PC-9 (cell line): ENCODE data around the gene TANGO6. TPM values are rescaled to one million over a fixed set of nuclear protein-coding genes. Genes with fewer than 3 reads are reported as not detected.

Experiments used
- BruUV-seq: library from RNA; stranded (reverse); fragments of 400-500 nt; replicated peaks from 2 replicates; lab custom pipeline; 2021; lab: Mats Ljungman, UMichigan
- CTCF ChIA-PET: fragments of 300-600 bp; sonication (Branson Sonifier 250); formaldehyde crosslinking; loops from one replicate; lab custom pipeline; 2022; ENCODE audit warnings: antibody characterized with exemption; lab: Charles Lee
- POLR2A ChIA-PET: fragments of 300-600 bp; sonication (Branson Sonifier 250); formaldehyde crosslinking; loops from one replicate; lab custom pipeline; 2022; ENCODE audit warnings: antibody characterized with exemption; ENCODE audit not compliant: unreplicated experiment; lab: Charles Lee
- DNase-seq, 2 experiments: peaks; one replicate each; pipeline versions ENCODE4 v3.0.0 to v3.0.0-alpha.2; 2015 to 2022; ENCODE audit warnings: mixed read lengths in 1 of 2
- H2AFZ ChIP-seq: fragments of 200-600 bp; sonication (generic); 2 replicates; pipeline ENCODE4 v1.8.1; 2017; ENCODE audit warnings: antibody characterized with exemption
- H3F3A ChIP-seq: fragments of 200-600 bp; sonication (generic); 2 replicates; pipeline ENCODE4 v1.8.1; 2017; ENCODE audit warnings: antibody characterized with exemption, mild to moderate bottlenecking, low read depth; ENCODE audit not compliant: insufficient read depth
- H3K27ac ChIP-seq: fragments of 200-600 bp; sonication (generic); 2 replicates; pipeline ENCODE4 v1.6.1; 2016; ENCODE audit warnings: mixed run types
- H3K27me3 ChIP-seq: fragments of 200-600 bp; sonication (generic); 2 replicates; pipeline ENCODE4 v1.6.1; 2016; ENCODE audit warnings: low read depth, mixed run types; ENCODE audit not compliant: insufficient read depth
- H3K36me3 ChIP-seq: fragments of 200-600 bp; sonication (generic); 2 replicates; pipeline ENCODE4 v1.6.1; 2016; ENCODE audit warnings: low read depth, mixed run types
- H3K4me1 ChIP-seq: fragments of 200-600 bp; sonication (generic); replicated peaks from 2 replicates; pipeline ENCODE4 v1.6.1; 2016; ENCODE audit warnings: mixed run types; ENCODE audit not compliant: insufficient read depth
- H3K4me2 ChIP-seq: fragments of 200-600 bp; sonication (generic); 2 replicates; pipeline ENCODE4 v1.6.1; 2017; ENCODE audit warnings: mixed run types
- H3K4me3 ChIP-seq: fragments of 200-600 bp; sonication (generic); 2 replicates; pipeline ENCODE4 v1.6.1; 2016; ENCODE audit warnings: mixed run types
- H3K79me2 ChIP-seq: fragments of 200-600 bp; sonication (generic); 2 replicates; pipeline ENCODE4 v1.6.1; 2017; ENCODE audit warnings: low read depth, mixed run types
- H3K9me2 ChIP-seq: fragments of 200-600 bp; sonication (generic); 2 replicates; pipeline ENCODE4 v1.8.1; 2017; ENCODE audit warnings: mild to moderate bottlenecking; ENCODE audit not compliant: insufficient read depth
- H3K9me3 ChIP-seq: fragments of 200-600 bp; sonication (generic); 2 replicates; pipeline ENCODE4 v1.8.1; 2016; ENCODE audit warnings: low read depth; ENCODE audit not compliant: insufficient read depth
- H4K20me1 ChIP-seq: fragments of 200-600 bp; sonication (generic); 2 replicates; pipeline ENCODE4 v1.8.1; 2017; ENCODE audit not compliant: insufficient read depth
- CTCF ChIP-seq: fragments of 200-600 bp; sonication (generic); conservative IDR thresholded peaks from 2 replicates; pipeline ENCODE4 v1.6.1; 2017; ENCODE audit warnings: mixed run types, antibody characterized with exemption, mild to moderate bottlenecking, moderate library complexity
- EZH2 ChIP-seq: fragments of 200-600 bp; sonication (generic); IDR thresholded peaks from 2 replicates; pipeline ENCODE4 v1.8.0; 2017; ENCODE audit warnings: antibody characterized with exemption, low read depth
- intact Hi-C: fragments of 100-400 bp; cut with micrococcal nuclease; formaldehyde crosslinking; loops from one replicate; pipeline ENCODE4 v1.10.0; 2022; ENCODE audit not compliant: unreplicated experiment
- total RNA-seq: library from RNA; stranded (reverse); gene quantifications from 2 replicates; pipeline ENCODE4 v1.2.3, GENCODE V29; 2021

The TANGO6 gene
- total RNA-seq, 1 experiment from 2014 or later: 5.8 TPM

- Histone ChIP-seq H3F3A (no peaks in the 10 kb centered on the region; the same call in 1 of the 2 replicates), H3K36me3 (peaks cover 19% of the 10 kb centered on the region; the same call in 1 of the 2 replicates), H2AFZ (no peak overlapping the region), H3K4me2 (no peak overlapping the region), H3K4me1 (no peaks in the 10 kb centered on the region), H3K9me3 (no peaks in the 10 kb centered on the region), H3K27ac (no peak overlapping the region), H3K27me3 (no peaks in the 10 kb centered on the region), H3K4me3 (no peak overlapping the region), H3K79me2 (no peaks in the 10 kb centered on the region), H3K9me2 (no peaks in the 10 kb centered on the region), H4K20me1 (no peaks in the 10 kb centered on the region)
- no TSS peak for BruUV-seq
- POLR2A ChIA-PET: no interaction called here
- intact Hi-C loops: no loop called here
- DNase-seq: no peak
- no peak for TF ChIP-seq CTCF
- TF ChIP-seq EZH2: no peak
- CTCF ChIA-PET: interaction anchor here (1.0 kb wide), 1 partner anchor 17 kb away, joined by 4 read pairs; the partner anchor contains the start of gene TANGO6
These were observed 16.7 kb upstream of the TANGO6 start for GRCh38 chr16:68826652-68827051.

- TF ChIP-seq EZH2: no peak
- TF ChIP-seq CTCF: no peak
- ChIA-PET CTCF (interaction anchor here (0.6 to 0.7 kb wide), 2 partner anchors 161 to 188 kb away, joined by 3 to 4 read pairs; partner anchors contain the start of gene CDH3), POLR2A (no interaction called here)
- no peak overlapping the region for H2AFZ ChIP-seq
- no peak overlapping the region for H3K4me3 ChIP-seq
- H3K4me2 ChIP-seq: no peak overlapping the region
- H3K36me3 ChIP-seq: peaks cover 30% of the 10 kb centered on the region
- BruUV-seq: no TSS peak
- H4K20me1 ChIP-seq: no peaks in the 10 kb centered on the region
- no peak overlapping the region for H3K27ac ChIP-seq
- no peak for DNase-seq
- intact Hi-C loops: no loop called here
- H3K4me1 ChIP-seq: no peaks in the 10 kb centered on the region
- no peaks in the 10 kb centered on the region for H3K27me3 ChIP-seq
- no peaks in the 10 kb centered on the region for H3K9me2 ChIP-seq
- H3K9me3 ChIP-seq: no peaks in the 10 kb centered on the region
- peaks cover 13% of the 10 kb centered on the region; the same call in 1 of the 2 replicates for H3F3A ChIP-seq
- no peaks in the 10 kb centered on the region for H3K79me2 ChIP-seq
These were observed 10.1 kb upstream of the TANGO6 start for GRCh38 chr16:68833251-68833650.

GRCh38 chr16:68834550-68834949, 8.8 kb upstream of the TANGO6 start:
- Histone ChIP-seq H3K36me3 (peaks cover 26% of the 10 kb centered on the region), H3K9me3 (no peaks in the 10 kb centered on the region), H3K9me2 (no peaks in the 10 kb centered on the region), H2AFZ (no peak overlapping the region), H3F3A (peaks cover 13% of the 10 kb centered on the region; the same call in 1 of the 2 replicates), H3K27ac (no peak overlapping the region), H3K27me3 (no peaks in the 10 kb centered on the region), H3K4me2 (no peak overlapping the region), H3K79me2 (no peaks in the 10 kb centered on the region), H3K4me3 (no peak overlapping the region), H3K4me1 (no peaks in the 10 kb centered on the region), H4K20me1 (no peaks in the 10 kb centered on the region)
- no peak for DNase-seq
- intact Hi-C loops: no loop called here
- CTCF ChIA-PET: no interaction called here
- TF ChIP-seq CTCF (no peak), EZH2 (no peak)
- BruUV-seq: no TSS peak
- POLR2A ChIA-PET: no interaction called here
